T47D (cell line): Measurements from ENCODE around the gene ZDHHC1.
"Not testable (repeated sequence)": the region's sequence is repeated elsewhere in the genome, so short reads cannot be mapped to it uniquely, and the experiment has no call there.

Experiments
- DNase-seq, 2 experiments: peaks; one replicate each; pipeline versions ENCODE4 v3.0.0 to v3.0.0-alpha.2; 2011 to 2012; ENCODE audit warnings: low read depth in 1 of 2, low spot score in 1 of 2
- JUND ChIP-seq: IDR thresholded peaks from 2 replicates; pipeline ENCODE4 v1.6.1; 2012; ENCODE audit warnings: low read depth
- in situ Hi-C: cut with HindIII; loops from 2 replicates; pipeline ENCODE4 v1.10.0; 2016; ENCODE audit warnings: low sequenced_read_pairs, low pct_unique_long_range_greater_than_20kb

The ZDHHC1 gene

DNA sequence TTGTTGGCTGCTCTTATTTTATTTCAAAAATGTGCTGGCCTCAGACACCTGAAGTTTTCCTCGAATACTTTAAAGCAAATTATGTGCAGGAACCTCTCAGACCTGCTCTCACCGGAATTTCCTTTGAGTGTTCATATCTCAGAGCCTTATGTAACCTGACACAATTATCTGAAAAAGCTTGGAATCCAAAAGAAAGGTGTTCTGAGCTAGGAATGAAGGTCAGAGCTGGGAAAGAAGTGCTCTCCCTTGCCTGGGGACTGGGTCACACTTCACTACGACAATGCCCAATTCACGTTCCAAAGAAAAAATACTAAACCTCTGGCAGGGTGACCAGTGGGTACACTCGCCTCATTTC, 8.0 kb upstream of the ZDHHC1 start:
- DNase-seq = no peak
- no peak for TF ChIP-seq JUND
- in situ Hi-C loops = no loop called here

DNA sequence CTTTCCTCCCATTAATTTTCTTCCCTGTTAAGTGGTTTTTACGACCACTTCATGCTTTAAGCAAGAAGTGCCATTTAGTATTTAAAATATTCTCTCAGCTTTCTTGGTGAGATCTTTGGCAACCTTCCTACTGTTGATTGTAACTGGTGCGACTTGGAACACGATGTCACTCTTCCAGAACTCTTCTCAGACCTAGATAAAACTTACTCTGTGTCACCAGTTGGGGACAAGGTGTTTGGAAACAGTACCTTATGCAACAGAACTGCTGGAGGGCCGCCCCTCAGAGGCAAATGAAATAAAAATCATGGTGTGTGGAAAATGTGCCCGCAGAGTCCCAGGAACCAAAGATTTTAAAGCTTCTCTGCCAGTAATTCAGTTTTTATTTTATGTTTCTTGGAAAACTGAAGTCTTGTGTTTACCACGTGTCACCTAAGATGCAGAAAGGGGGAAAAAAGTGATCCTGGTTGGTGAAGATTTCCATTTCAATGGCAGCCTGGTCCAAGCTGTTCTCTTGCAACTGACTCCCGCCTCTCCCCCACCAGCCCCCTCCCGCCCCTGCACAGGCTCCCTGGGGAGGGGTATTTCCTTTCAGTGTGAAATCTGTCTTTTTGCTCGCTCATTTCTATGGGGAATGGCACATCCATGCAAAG, 7.5 kb upstream of the ZDHHC1 start:
- no peak for DNase-seq
- TF ChIP-seq JUND = no peak
- in situ Hi-C loops = no loop called here

DNA sequence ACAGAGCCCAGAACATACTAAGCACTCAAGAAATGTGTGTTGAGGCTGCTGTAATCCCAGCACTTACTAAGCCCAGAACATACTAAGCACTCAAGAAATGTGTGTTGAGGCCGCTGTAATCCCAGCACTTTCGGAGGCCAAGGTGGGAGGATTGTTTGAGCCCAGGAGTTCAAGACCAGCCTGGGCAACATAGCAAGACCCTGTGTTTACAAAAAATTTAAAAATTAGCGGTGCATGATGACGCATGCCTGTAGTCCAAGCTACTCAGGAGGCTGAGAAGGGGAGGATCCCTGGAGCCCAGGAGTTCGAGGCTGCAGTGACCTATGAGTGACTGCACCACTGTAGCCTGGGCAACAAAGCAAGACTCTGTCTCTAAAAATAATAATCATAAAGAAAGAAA, 6.7 kb upstream of the ZDHHC1 start:
- in situ Hi-C loops = no loop called here
- TF ChIP-seq JUND = no peak
- no peak for DNase-seq

DNA sequence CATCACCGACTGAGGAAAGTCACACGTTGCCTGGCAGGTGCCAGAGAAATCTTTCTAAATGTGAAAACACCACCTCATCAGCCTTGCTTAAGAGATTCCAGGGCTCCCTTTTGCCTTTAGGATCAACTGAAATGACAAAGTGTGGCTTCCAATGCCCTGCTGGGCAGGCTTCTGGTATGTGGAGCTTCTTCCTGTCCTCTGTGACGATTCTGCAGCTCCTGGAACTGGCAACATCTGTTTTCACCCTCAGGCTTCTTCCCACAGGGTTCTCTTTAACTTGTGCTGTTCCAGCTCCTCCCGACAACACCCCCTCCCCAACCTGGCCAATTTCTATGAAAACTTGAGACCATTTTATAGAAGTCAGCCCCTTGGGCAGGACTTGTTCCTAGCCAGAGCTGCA, 4.8 kb upstream of the ZDHHC1 start:
- no peak for DNase-seq
- in situ Hi-C loops = no loop called here
- TF ChIP-seq JUND = no peak

DNA sequence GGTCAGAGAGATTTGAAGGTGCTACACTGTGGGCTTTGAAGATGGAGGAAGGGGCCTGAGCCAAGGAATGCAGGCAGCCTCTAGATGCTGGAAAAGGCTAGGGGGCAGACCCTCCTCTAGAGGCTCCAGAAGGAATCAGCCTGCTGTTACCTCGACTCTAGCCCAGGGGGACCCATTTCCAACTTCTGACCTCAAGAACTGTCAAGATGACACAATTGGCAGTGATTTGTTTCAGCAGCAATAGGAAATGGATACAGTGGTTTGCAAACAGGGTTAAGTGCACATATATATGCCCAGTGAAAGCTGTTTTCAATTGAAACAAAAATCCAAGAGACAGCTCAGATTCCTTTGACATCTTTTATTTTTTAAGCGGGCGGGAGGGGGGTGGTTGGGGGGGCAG, 3.7 kb upstream of the ZDHHC1 start:
- DNase-seq = no peak
- in situ Hi-C loops = no loop called here
- no peak for TF ChIP-seq JUND

DNA sequence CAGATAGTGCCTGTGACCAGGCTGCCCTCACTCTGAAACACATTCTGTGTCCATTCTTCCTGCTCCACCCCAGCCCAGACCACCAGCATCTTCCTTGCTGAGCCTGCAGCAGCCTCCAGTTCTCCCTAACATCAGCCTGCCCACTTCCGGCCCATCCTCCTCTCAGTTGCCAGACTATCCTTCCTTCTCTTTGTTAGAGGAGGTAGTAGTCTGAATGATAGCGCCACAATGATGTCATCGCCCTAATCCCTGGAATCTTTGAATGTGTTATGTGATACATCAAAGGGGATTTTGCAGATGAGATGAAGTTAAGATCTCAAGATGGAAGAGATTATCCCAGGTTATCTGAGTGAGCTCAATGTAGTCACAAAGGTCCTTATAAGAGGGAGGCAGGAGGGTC, 3.2 kb upstream of the ZDHHC1 start:
- TF ChIP-seq JUND = no peak
- no peak for DNase-seq
- in situ Hi-C loops = no loop called here

DNA sequence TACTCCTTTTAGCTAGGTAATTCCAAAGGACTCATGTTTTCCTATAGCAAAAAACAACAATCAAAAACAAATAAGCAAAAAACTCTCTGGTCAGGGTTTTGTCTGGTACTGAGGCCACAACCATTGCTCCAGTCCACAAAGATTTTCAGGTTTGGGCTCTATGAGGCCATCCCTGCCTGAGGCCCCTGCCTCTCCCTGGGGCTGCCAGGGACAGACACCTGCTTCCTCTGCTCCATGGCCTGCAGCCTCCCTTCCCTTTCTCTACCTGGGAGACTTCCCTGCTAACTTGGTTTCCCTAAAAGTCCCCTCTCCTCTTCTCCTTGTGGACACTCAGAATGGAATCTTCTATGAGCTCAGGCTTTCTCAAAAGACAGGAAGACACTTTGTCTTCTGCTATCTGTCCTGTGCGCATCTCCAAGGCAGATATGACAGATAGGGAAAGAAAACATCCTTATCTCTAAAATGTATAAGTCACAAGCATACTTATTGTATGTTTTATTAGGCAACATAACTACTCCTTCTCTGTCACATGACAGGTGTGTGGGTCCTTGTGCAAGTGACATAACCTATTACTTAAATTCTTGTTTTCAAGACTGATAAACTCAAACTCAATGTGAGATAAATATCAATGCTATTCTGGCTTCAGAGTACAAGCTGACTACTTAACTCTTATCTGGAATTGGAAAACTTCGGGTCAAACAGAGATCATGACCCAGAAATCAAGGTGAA, 1.2 kb upstream of the ZDHHC1 start:
- in situ Hi-C loops = no loop called here
- no peak for DNase-seq
- TF ChIP-seq JUND = no peak

DNA sequence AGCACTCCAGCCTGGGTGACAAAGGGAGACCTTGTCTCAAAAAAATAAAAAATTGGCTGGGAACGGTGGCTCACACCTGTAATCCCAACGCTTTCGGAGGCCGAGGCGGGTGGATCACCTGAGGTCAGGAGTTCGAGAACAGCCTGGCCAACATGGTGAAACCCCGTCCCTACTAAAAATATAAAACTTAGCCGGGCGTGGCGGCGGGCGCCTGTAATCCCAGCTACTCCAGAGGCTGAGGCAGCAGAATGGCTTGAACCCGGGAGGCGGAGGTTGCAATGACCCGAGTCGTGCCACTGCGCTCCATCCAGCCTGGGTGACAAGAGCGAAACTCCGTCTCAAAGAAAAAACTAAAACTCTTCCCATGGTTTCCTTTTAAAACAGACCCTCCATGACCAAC, 856 bp downstream of the ZDHHC1 start:
- in situ Hi-C loops, DNase-seq: not testable (repeated sequence)

DNA sequence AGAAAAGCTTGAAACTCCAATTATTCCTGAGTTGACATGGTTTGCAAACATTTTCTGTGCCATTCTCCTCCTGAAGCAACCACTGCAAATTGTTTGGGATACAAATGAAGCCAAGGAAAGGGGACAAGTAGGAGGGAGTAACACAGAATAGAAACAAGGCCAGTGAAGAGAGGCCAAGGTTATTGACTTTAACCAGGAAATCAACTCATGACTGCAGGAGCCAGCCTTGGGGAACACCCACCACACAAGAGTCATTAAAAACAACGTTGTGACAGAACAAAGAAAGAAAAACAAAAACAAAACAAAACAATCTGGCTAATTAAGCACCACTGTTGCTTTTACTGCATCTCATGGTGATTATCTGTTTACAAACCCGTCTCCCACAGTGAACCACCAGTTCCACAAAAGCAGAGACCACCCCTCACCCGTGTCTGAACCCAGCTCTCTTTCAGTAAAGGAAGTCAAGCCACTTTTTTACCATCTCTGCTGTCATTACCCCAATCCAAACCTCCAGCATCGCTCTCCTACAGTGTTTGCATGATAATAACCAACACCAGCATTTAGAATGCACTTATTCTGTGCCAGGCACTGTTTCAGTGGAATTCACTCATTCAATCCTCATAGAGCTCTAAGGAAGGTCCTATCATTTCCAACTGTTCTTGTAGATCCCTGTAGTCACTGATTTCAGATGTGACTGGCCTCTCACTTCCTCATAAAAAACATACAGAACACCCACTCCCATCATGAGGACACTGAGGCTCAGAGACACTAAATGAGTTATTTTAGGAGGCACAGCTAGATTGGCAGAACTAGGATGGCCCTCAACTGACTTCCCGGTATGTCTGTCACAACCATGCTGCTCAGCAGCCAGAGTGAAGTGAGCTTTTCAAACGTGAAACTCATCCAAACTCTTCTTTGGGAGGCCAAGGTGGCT, 2.0 kb downstream of the ZDHHC1 start:
- in situ Hi-C loops = no loop called here
- DNase-seq = no peak
- TF ChIP-seq JUND = no peak

DNA sequence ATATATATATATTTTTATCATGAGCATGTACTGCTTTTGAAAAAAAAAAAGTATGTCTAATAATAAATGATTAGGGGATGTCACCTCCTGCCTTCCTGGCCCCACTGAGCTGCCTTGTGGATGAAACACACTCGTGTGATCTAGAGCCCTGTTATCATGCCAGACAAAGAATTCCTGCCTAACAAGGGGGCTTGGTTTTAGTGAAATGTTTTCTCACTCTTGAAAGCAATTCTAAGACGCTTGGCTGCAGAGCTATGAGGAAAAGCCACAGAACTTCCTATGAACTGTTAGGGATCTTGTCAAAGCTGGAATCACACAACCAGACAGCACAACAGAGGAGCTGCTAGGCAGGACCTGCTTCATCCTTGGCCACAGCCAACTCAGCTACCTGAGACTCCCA, 4.0 kb downstream of the ZDHHC1 start:
- no peak for TF ChIP-seq JUND
- DNase-seq = no peak
- in situ Hi-C loops = no loop called here

DNA sequence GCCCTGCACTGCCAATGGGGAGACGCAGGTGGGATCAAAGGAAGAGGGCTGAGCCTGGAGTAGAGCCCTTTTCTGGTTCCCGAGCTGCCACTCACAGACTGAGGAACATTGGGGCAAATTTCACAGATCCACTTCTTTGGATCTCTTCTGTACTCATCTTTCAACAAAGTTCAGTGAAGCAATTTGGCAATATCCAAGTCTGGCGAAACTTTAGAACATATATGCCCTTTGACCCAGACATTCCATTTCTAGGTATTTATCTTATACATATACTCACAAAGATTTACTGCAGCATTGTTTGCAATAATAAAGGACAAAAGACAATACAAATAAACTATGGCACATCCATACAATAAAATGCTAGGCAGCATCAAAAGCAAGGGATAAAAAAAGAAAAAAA, 4.9 kb downstream of the ZDHHC1 start:
- in situ Hi-C loops = no loop called here
- TF ChIP-seq JUND = no peak
- DNase-seq = no peak

DNA sequence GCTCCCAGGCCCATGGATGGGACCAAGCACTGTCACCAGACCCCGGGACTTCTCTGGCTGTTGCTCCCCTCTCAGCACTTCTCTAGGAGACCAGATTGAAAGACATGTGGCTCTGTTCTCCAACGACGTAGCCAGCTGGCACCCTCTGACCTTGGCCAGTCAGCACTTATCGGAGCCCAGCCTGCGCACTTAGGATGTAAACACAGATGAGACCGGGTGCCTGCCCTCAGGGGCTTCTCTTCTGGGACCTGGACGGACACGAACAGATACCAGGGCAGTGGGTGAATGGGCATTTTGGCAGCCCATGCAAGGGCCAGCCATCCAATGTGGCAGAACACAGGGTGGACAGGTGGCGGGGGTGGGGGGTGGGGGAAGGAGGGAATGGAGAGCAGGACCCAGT, 6.6 kb downstream of the ZDHHC1 start:
- in situ Hi-C loops = no loop called here
- no peak for DNase-seq
- no peak for TF ChIP-seq JUND
